Erythroblast (primary cell): ENCODE results near the gene LAMP1.

Experiments
- GATA1 ChIP-seq: IDR thresholded peaks from 2 replicates; pipeline ENCODE4 v1.6.1; 2011; ENCODE audit warnings: low read depth, mild to moderate bottlenecking, control low read depth, low read length, moderate library complexity
- POLR2A ChIP-seq: IDR thresholded peaks from 2 replicates; pipeline ENCODE4 v1.6.1; 2011; ENCODE audit warnings: mild to moderate bottlenecking, low read length

DNA sequence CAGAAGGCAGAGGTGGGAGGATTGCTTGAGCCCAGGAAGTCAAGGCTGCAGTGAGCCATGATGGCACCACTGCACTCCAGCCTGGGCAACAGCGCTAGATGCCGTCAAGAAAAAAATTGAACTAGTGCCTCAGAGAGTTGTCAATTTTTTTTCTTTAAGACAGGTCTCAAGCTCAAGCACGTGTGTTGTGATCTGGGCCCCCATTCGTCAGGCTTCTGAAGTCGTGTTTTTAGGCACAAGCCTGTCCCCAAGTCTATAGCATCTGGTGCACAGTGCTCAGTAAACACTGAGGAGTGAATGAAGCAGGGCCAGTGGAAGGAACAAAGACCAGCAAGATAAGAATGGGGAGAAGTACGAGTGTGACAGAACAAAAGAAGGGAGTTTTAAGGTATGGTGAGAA lies 23.7 kb upstream of the LAMP1 start:
- TF ChIP-seq POLR2A (no peak), GATA1 (no peak)
